Ishikawa (cell line): ENCODE data around the gene FGF14.

Source experiments
- CEBPB ChIP-seq: IDR thresholded peaks from 2 replicates; pipeline ENCODE4 v1.6.1; 2012
- CREB1 ChIP-seq: IDR thresholded peaks from 2 replicates; pipeline ENCODE4 v1.6.1; 2012; ENCODE audit warnings: low read depth
- EGR1 ChIP-seq: IDR thresholded peaks from 2 replicates; pipeline ENCODE4 v1.6.1; 2012
- EP300 ChIP-seq: IDR thresholded peaks from 2 replicates; pipeline ENCODE4 v1.6.1; 2012; ENCODE audit warnings: borderline replicate concordance
- FOXM1 ChIP-seq: IDR thresholded peaks from 2 replicates; pipeline ENCODE4 v1.6.1; 2012; ENCODE audit warnings: low read depth, borderline replicate concordance
- MAX ChIP-seq: IDR thresholded peaks from 2 replicates; pipeline ENCODE4 v1.6.1; 2012
- NFIC ChIP-seq: IDR thresholded peaks from 2 replicates; pipeline ENCODE4 v1.6.1; 2012
- RAD21 ChIP-seq: IDR thresholded peaks from 2 replicates; pipeline ENCODE4 v1.6.1; 2012; ENCODE audit warnings: low read depth
- REST ChIP-seq: IDR thresholded peaks from 2 replicates; pipeline ENCODE4 v1.6.1; 2012; ENCODE audit warnings: low read depth, mild to moderate bottlenecking
- TAF1 ChIP-seq: IDR thresholded peaks from 2 replicates; pipeline ENCODE4 v1.6.1; 2012; ENCODE audit warnings: low read depth, mild to moderate bottlenecking
- TCF12 ChIP-seq: IDR thresholded peaks from 2 replicates; pipeline ENCODE4 v1.6.1; 2012; ENCODE audit warnings: low read depth
- TEAD4 ChIP-seq: IDR thresholded peaks from 2 replicates; pipeline ENCODE4 v1.6.1; 2012
- USF1 ChIP-seq: IDR thresholded peaks from 2 replicates; pipeline ENCODE4 v1.6.1; 2012
- YY1 ChIP-seq: IDR thresholded peaks from 2 replicates; pipeline ENCODE4 v1.6.1; 2012; ENCODE audit warnings: low read depth
- ZBTB7A ChIP-seq: IDR thresholded peaks from 2 replicates; pipeline ENCODE4 v1.6.1; 2012; ENCODE audit warnings: low read depth

Gene FGF14

GRCh38 chr13:101875717-101876393 is 526.0 kb downstream of the FGF14 start:
- TF ChIP-seq YY1, result no peak
- no peak for TF ChIP-seq REST
- no peak for TF ChIP-seq TEAD4
- TF ChIP-seq EGR1, result no peak
- no peak for TF ChIP-seq ZBTB7A
- TF ChIP-seq CEBPB, result no peak
- no peak for TF ChIP-seq MAX
- no peak for TF ChIP-seq EP300
- TF ChIP-seq USF1, result no peak
- no peak for TF ChIP-seq CREB1
- TF ChIP-seq NFIC, result no peak
- no peak for TF ChIP-seq TCF12
- TF ChIP-seq TAF1, result no peak
- TF ChIP-seq FOXM1, result no peak
- no peak for TF ChIP-seq RAD21

GRCh38 chr13:101875091-101875490 is 526.8 kb downstream of the FGF14 start:
- TF ChIP-seq TEAD4 (no peak), TAF1 (no peak), CREB1 (no peak), FOXM1 (no peak), EGR1 (no peak), CEBPB (no peak), USF1 (no peak), MAX (no peak), RAD21 (no peak), ZBTB7A (no peak), NFIC (no peak), EP300 (no peak), TCF12 (no peak), YY1 (no peak), REST (no peak)

GRCh38 chr13:101869553-101869952 is 532.3 kb downstream of the FGF14 start:
- TF ChIP-seq YY1 (no peak), ZBTB7A (no peak), EP300 (no peak), USF1 (no peak), CREB1 (no peak), TCF12 (no peak), MAX (no peak), REST (no peak), RAD21 (no peak), TEAD4 (no peak), FOXM1 (no peak), EGR1 (no peak), NFIC (no peak), CEBPB (no peak), TAF1 (no peak)
